OCI-LY1 (cell line): Measurements from ENCODE around the gene RFPL1.
"Not testable (repeated sequence)": the region's sequence is repeated elsewhere in the genome, so short reads cannot be mapped to it uniquely, and the experiment has no call there.

ENCODE experiments used
- H2AFZ ChIP-seq: fragments of 200-600 bp; sonication (generic), shearing (Covaris generic); 2 replicates; pipeline ENCODE4 v1.6.0; 2014; ENCODE audit warnings: antibody characterized with exemption, mild to moderate bottlenecking, low read length
- H3F3A ChIP-seq: fragments of 200-600 bp; sonication (generic), shearing (Covaris generic); 2 replicates; pipeline ENCODE4 v1.6.0; 2014; ENCODE audit warnings: mild to moderate bottlenecking, antibody characterized with exemption, low read length, moderate library complexity; ENCODE audit not compliant: insufficient read depth
- H3K27ac ChIP-seq: fragments of 200-600 bp; sonication (generic); 2 replicates; pipeline ENCODE4 v1.5.1; 2014; ENCODE audit warnings: low read length, mixed run types, mild to moderate bottlenecking, low read depth; ENCODE audit not compliant: poor library complexity, severe bottlenecking
- H3K27me3 ChIP-seq: fragments of 200-600 bp; sonication (generic); 2 replicates; pipeline ENCODE4 v1.6.0; 2014; ENCODE audit warnings: antibody characterized with exemption, mild to moderate bottlenecking, low read length, moderate library complexity; ENCODE audit not compliant: insufficient read depth
- H3K36me3 ChIP-seq: fragments of 200-600 bp; sonication (generic); 2 replicates; pipeline ENCODE4 v1.6.1; 2014; ENCODE audit warnings: mild to moderate bottlenecking, antibody characterized with exemption, low read length, moderate library complexity, mixed read lengths; ENCODE audit not compliant: insufficient read depth
- H3K4me1 ChIP-seq: fragments of 200-600 bp; sonication (generic); 2 replicates; pipeline ENCODE4 v1.5.1; 2014; ENCODE audit warnings: mild to moderate bottlenecking, low read length, moderate library complexity; ENCODE audit not compliant: insufficient read depth, severe bottlenecking
- H3K4me2 ChIP-seq: fragments of 200-600 bp; sonication (generic), shearing (Covaris generic); 2 replicates; pipeline ENCODE4 v1.6.1; 2014; ENCODE audit warnings: low read length
- H3K4me3 ChIP-seq: fragments of 200-600 bp; sonication (generic); 2 replicates; pipeline ENCODE4 v1.5.1; 2014; ENCODE audit warnings: low read length, low read depth, mild to moderate bottlenecking, mixed read lengths; ENCODE audit not compliant: poor library complexity, severe bottlenecking
- H3K79me2 ChIP-seq: fragments of 200-600 bp; shearing (Covaris generic); 2 replicates; pipeline ENCODE4 v1.6.1; 2016; ENCODE audit warnings: mixed run types, low read length, mixed read lengths; ENCODE audit not compliant: insufficient read depth
- H3K9ac ChIP-seq: fragments of 200-600 bp; sonication (generic), shearing (Covaris generic); 2 replicates; pipeline ENCODE4 v1.6.1; 2014; ENCODE audit warnings: mild to moderate bottlenecking, low read length, mixed read lengths
- H3K9me2 ChIP-seq: fragments of 200-600 bp; sonication (generic), shearing (Covaris generic); 2 replicates; pipeline ENCODE4 v1.6.1; 2014; ENCODE audit warnings: low read depth, mild to moderate bottlenecking, low read length, mixed read lengths
- H3K9me3 ChIP-seq: fragments of 200-600 bp; shearing (Covaris generic); 2 replicates; pipeline ENCODE4 v1.6.1; 2014; ENCODE audit warnings: low read length, mixed read lengths
- H4K20me1 ChIP-seq: fragments of 200-600 bp; sonication (generic), shearing (Covaris generic); 2 replicates; pipeline ENCODE4 v1.6.0; 2016; ENCODE audit warnings: mild to moderate bottlenecking, low read length; ENCODE audit not compliant: insufficient read depth
- CTCF ChIP-seq: fragments of 200-600 bp; sonication (generic), shearing (Covaris generic); IDR thresholded peaks from 2 replicates; pipeline ENCODE4 v1.5.1; 2017; ENCODE audit warnings: mild to moderate bottlenecking, antibody characterized with exemption, low read length, moderate library complexity, mixed read lengths
- EZH2 ChIP-seq: fragments of 200-600 bp; sonication (generic), shearing (Covaris generic); IDR thresholded peaks from 2 replicates; pipeline ENCODE4 v1.8.0; 2017; ENCODE audit warnings: borderline replicate concordance, mixed run types, mild to moderate bottlenecking, antibody characterized with exemption, low read length, moderate library complexity, mixed read lengths

RFPL1 gene

GRCh38 chr22:29412772-29413171 is 25.6 kb upstream of the RFPL1 start:
- not testable (repeated sequence) for H3K79me2 ChIP-seq, H3K27ac ChIP-seq, H3F3A ChIP-seq, H3K9me2 ChIP-seq, H3K9ac ChIP-seq, H4K20me1 ChIP-seq, H3K27me3 ChIP-seq, H3K4me2 ChIP-seq, H3K4me3 ChIP-seq, H3K36me3 ChIP-seq, H3K9me3 ChIP-seq, H2AFZ ChIP-seq
- peak; percentile 56 for TF ChIP-seq CTCF
- peaks cover 10% of the 10 kb centered on the region for H3K4me1 ChIP-seq

- H3K9me3 ChIP-seq, H3K27ac ChIP-seq, H3K36me3 ChIP-seq, H3K79me2 ChIP-seq, H2AFZ ChIP-seq, H3K27me3 ChIP-seq, H3K9me2 ChIP-seq, H4K20me1 ChIP-seq, H3F3A ChIP-seq: not testable (repeated sequence)
- H3K4me1 ChIP-seq, result peaks cover 13% of the 10 kb centered on the region
- H3K4me3 ChIP-seq, result peak overlapping the region; percentile 61
- H3K4me2 ChIP-seq, result peak overlapping the region; percentile 76
- peak overlapping the region; percentile 26; the same call in 1 of the 2 replicates for H3K9ac ChIP-seq
Observed at GRCh38 chr22:29414951-29415591, 23.3 kb upstream of the RFPL1 start.

- not testable (repeated sequence) for H3K9ac ChIP-seq, H3K36me3 ChIP-seq, H3K27ac ChIP-seq, H3K4me3 ChIP-seq, H4K20me1 ChIP-seq, H3K9me3 ChIP-seq, H3K27me3 ChIP-seq, H2AFZ ChIP-seq, H3K4me2 ChIP-seq, H3F3A ChIP-seq, H3K79me2 ChIP-seq, H3K9me2 ChIP-seq
- H3K4me1 ChIP-seq, result peaks cover 21% of the 10 kb centered on the region
Observed at GRCh38 chr22:29418704-29419103, 19.7 kb upstream of the RFPL1 start.

GRCh38 chr22:29426476-29426875 is 11.9 kb upstream of the RFPL1 start:
- H3K9ac ChIP-seq, result no peak overlapping the region
- H3K4me3 ChIP-seq, result no peak overlapping the region
- H3K9me3 ChIP-seq, result no peaks in the 10 kb centered on the region
- no peaks in the 10 kb centered on the region for H3K79me2 ChIP-seq
- H3K36me3 ChIP-seq, result no peaks in the 10 kb centered on the region
- no peaks in the 10 kb centered on the region for H4K20me1 ChIP-seq
- no peaks in the 10 kb centered on the region for H3K4me1 ChIP-seq
- H3K27me3 ChIP-seq, result peaks cover 11% of the 10 kb centered on the region; the same call in 1 of the 2 replicates
- H3K9me2 ChIP-seq, result no peaks in the 10 kb centered on the region
- no peak overlapping the region for H3K27ac ChIP-seq
- no peak for TF ChIP-seq CTCF
- TF ChIP-seq EZH2, result no peak
- no peak overlapping the region for H3K4me2 ChIP-seq
- H2AFZ ChIP-seq, result no peak overlapping the region
- H3F3A ChIP-seq, result no peaks in the 10 kb centered on the region
